H1 (cell line): ENCODE data around the gene STYK1. TPM values are rescaled to one million over a fixed set of nuclear protein-coding genes. Genes with fewer than 3 reads are reported as not detected.

Experiments used
- CTCF ChIA-PET: fragments of 300-600 bp; sonication (Branson Sonifier 250); formaldehyde crosslinking; loops from one replicate; lab custom pipeline; 2021; ENCODE audit not compliant: partially characterized antibody; lab: Charles Lee
- POLR2A ChIA-PET: fragments of 300-600 bp; sonication (Branson Sonifier 250); formaldehyde crosslinking; loops from one replicate; lab custom pipeline; 2021; ENCODE audit warnings: inconsistent platforms; ENCODE audit not compliant: partially characterized antibody; lab: Charles Lee
- DNase-seq, 2 experiments: peaks; one replicate each; pipeline versions ENCODE4 v3.0.0 to v3.0.0-alpha.2; 2010 to 2022; ENCODE audit warnings: low spot score in 2 of 2, low read depth in 1 of 2, mixed read lengths in 1 of 2
- FAIRE-seq: peaks from 2 replicates; lab custom pipeline; 2011; peaks lifted over from hg19 to GRCh38; lab: Jason Lieb, UNC
- H2AFZ ChIP-seq: 2 replicates; pipeline ENCODE4 v1.8.1; 2012; ENCODE audit warnings: low read length, inconsistent platforms
- H2AK5ac ChIP-seq: 2 replicates; pipeline ENCODE4 v1.6.1; 2013; ENCODE audit warnings: low read depth, low read length
- H2BK120ac ChIP-seq: replicated peaks from 2 replicates; pipeline ENCODE3; 2013; ENCODE audit warnings: low read depth, low read length, inconsistent platforms
- H2BK12ac ChIP-seq: 2 replicates; pipeline ENCODE4 v1.6.1; 2013; ENCODE audit warnings: low read depth, low read length
- H2BK15ac ChIP-seq: 2 replicates; pipeline ENCODE4 v1.6.1; 2013; ENCODE audit warnings: low read length
- H2BK20ac ChIP-seq: 2 replicates; pipeline ENCODE4 v1.6.1; 2013; ENCODE audit warnings: low read length
- H2BK5ac ChIP-seq: 2 replicates; pipeline ENCODE4 v1.6.1; 2013; ENCODE audit warnings: low read depth, low read length
- H3K14ac ChIP-seq: 2 replicates; pipeline ENCODE4 v1.6.1; 2013; ENCODE audit warnings: inconsistent platforms; ENCODE audit not compliant: insufficient read length
- H3K18ac ChIP-seq: 2 replicates; pipeline ENCODE4 v1.6.1; 2013; ENCODE audit warnings: low read length; ENCODE audit errors: extremely low read depth
- H3K23ac ChIP-seq: 2 replicates; pipeline ENCODE4 v1.6.1; 2013; ENCODE audit warnings: inconsistent platforms; ENCODE audit not compliant: insufficient read length
- H3K23me2 ChIP-seq: 2 replicates; pipeline ENCODE4 v1.6.1; 2013; ENCODE audit warnings: low read depth, low read length
- H3K27ac ChIP-seq: 2 replicates; pipeline ENCODE4 v1.6.1; 2011; ENCODE audit warnings: low read depth, low read length, inconsistent platforms
- H3K27me3 ChIP-seq, 4 experiments: replicated peaks in 1 of 4; 1 replicate in 1 of 4; 2 replicates in 3 of 4; pipeline versions ENCODE4 v1.6.1 to v1.8.1; 2011 to 2013; ENCODE audit warnings: low read length in 3 of 4, mild to moderate bottlenecking in 3 of 4, inconsistent platforms in 2 of 4, mixed read lengths in 2 of 4, moderate library complexity in 1 of 4; ENCODE audit not compliant: control insufficient read depth in 3 of 4, insufficient read depth in 3 of 4; ENCODE audit errors: extremely low read depth in 1 of 4
- H3K36me3 ChIP-seq, 4 experiments: 2 replicates each; pipeline versions ENCODE4 v1.6.1 to v1.8.1; 2011 to 2013; ENCODE audit warnings: mild to moderate bottlenecking in 4 of 4, low read length in 3 of 4, moderate library complexity in 2 of 4, control low read depth in 1 of 4, inconsistent platforms in 1 of 4; ENCODE audit not compliant: insufficient read depth in 4 of 4, control insufficient read depth in 2 of 4
- H3K4ac ChIP-seq: replicated peaks from 2 replicates; pipeline ENCODE3; 2013; ENCODE audit warnings: low read length, low read depth, mixed read lengths, inconsistent platforms; ENCODE audit not compliant: insufficient read length
- H3K4me1 ChIP-seq, 4 experiments: replicated peaks in 1 of 4; 1 replicate in 1 of 4; 2 replicates in 3 of 4; pipeline versions ENCODE4 v1.6.1 to v1.8.1; 2011 to 2013; ENCODE audit warnings: low read length in 3 of 4, inconsistent platforms in 2 of 4, mixed read lengths in 1 of 4; ENCODE audit not compliant: insufficient read depth in 4 of 4, control insufficient read depth in 3 of 4
- H3K4me2 ChIP-seq, 2 experiments: 2 replicates each; pipeline versions ENCODE4 v1.6.1 to v1.8.1; 2011 to 2013; ENCODE audit warnings: low read depth in 2 of 2, low read length in 2 of 2, control low read depth in 1 of 2, inconsistent platforms in 1 of 2, mild to moderate bottlenecking in 1 of 2; ENCODE audit not compliant: insufficient read depth in 1 of 2
- H3K4me3 ChIP-seq, 4 experiments: fragments of 200-600, 300-600 bp in 1 of 4; sonication (generic), shearing (Covaris generic), sonication (Bioruptor Twin) in 1 of 4; 2 replicates each; pipeline versions ENCODE4 v1.5.1 to v1.8.1; 2011 to 2016; ENCODE audit warnings: low read length in 4 of 4, low read depth in 3 of 4, control low read depth in 2 of 4, inconsistent platforms in 2 of 4, mild to moderate bottlenecking in 2 of 4, mixed read lengths in 1 of 4, moderate library complexity in 1 of 4; ENCODE audit not compliant: insufficient read depth in 2 of 4; ENCODE audit errors: extremely low read depth in 1 of 4
- H3K56ac ChIP-seq: replicated peaks from 2 replicates; pipeline ENCODE3; 2013; ENCODE audit warnings: low read depth, mild to moderate bottlenecking, mixed read lengths, low read length, inconsistent platforms; ENCODE audit not compliant: insufficient read length
- H3K79me1 ChIP-seq: 2 replicates; pipeline ENCODE4 v1.6.1; 2013; ENCODE audit warnings: low read depth, low read length, control low read depth
- H3K79me2 ChIP-seq, 2 experiments: 2 replicates each; pipeline versions ENCODE4 v1.6.1 to v1.8.1; 2012 to 2013; ENCODE audit warnings: low read length in 2 of 2, mild to moderate bottlenecking in 2 of 2, inconsistent platforms in 1 of 2; ENCODE audit not compliant: insufficient read depth in 2 of 2, control insufficient read depth in 1 of 2
- H3K9ac ChIP-seq, 4 experiments: replicated peaks in 1 of 4; 1 replicate in 1 of 4; 2 replicates in 3 of 4; pipeline versions ENCODE4 v1.6.1 to v1.8.1; 2011 to 2013; ENCODE audit warnings: low read depth in 3 of 4, low read length in 3 of 4, control low read depth in 2 of 4, mild to moderate bottlenecking in 2 of 4, moderate library complexity in 2 of 4, inconsistent platforms in 1 of 4; ENCODE audit errors: extremely low read depth in 1 of 4
- H3K9me3 ChIP-seq, 2 experiments: 2 replicates each; pipeline versions ENCODE4 v1.6.1 to v1.8.1; 2012 to 2013; ENCODE audit warnings: mild to moderate bottlenecking in 2 of 2, moderate library complexity in 2 of 2, control low read depth in 1 of 2, inconsistent platforms in 1 of 2, low read depth in 1 of 2, low read length in 1 of 2, mixed read lengths in 1 of 2; ENCODE audit not compliant: insufficient read depth in 2 of 2
- H4K20me1 ChIP-seq, 2 experiments: replicated peaks in 1 of 2; 2 replicates each; pipeline versions ENCODE3 to v1.8.1; 2011 to 2013; ENCODE audit warnings: inconsistent platforms in 2 of 2, low read length in 2 of 2, mild to moderate bottlenecking in 1 of 2; ENCODE audit not compliant: insufficient read depth in 2 of 2, control insufficient read depth in 1 of 2
- H4K5ac ChIP-seq: 2 replicates; pipeline ENCODE4 v1.6.1; 2013; ENCODE audit warnings: low read length, low read depth, mixed read lengths, inconsistent platforms; ENCODE audit not compliant: insufficient read length
- H4K8ac ChIP-seq: 2 replicates; pipeline ENCODE4 v1.8.0; 2013; ENCODE audit warnings: mild to moderate bottlenecking, moderate library complexity, low read length, inconsistent platforms; ENCODE audit not compliant: insufficient read depth; ENCODE audit errors: extremely low read depth
- H4K91ac ChIP-seq: replicated peaks from 2 replicates; pipeline ENCODE3; 2013; ENCODE audit warnings: low read length, mixed read lengths, inconsistent platforms; ENCODE audit not compliant: insufficient read length
- CBX5 ChIP-seq: fragments of 300-800, 300-1000 bp; sonication (generic); IDR thresholded peaks from 2 replicates; pipeline ENCODE4 v1.7.1; 2016; ENCODE audit warnings: antibody characterized with exemption, low read length, low read depth
- FOSL1 ChIP-seq: IDR thresholded peaks from 2 replicates; pipeline ENCODE4 v1.6.1; 2011; ENCODE audit warnings: mild to moderate bottlenecking, low read depth, low read length, moderate library complexity; ENCODE audit not compliant: insufficient read depth
- KDM4A ChIP-seq: IDR thresholded peaks from one replicate; pipeline ENCODE4 v1.7.1; 2012; ENCODE audit warnings: low read depth, mild to moderate bottlenecking, moderate library complexity, low read length, inconsistent platforms; ENCODE audit not compliant: severe bottlenecking
- PHF8 ChIP-seq: fragments of 200-600 bp; sonication (generic); conservative IDR thresholded peaks from 2 replicates; pipeline ENCODE4 v1.7.1; 2012; ENCODE audit warnings: low read depth, mild to moderate bottlenecking, inconsistent platforms, low read length, moderate library complexity
- POLR2A ChIP-seq, 2 experiments: IDR thresholded peaks; 1 replicate in 1 of 2; 2 replicates in 1 of 2; pipeline ENCODE4 v1.6.1; 2011; ENCODE audit warnings: low read depth in 2 of 2, low read length in 2 of 2, mild to moderate bottlenecking in 2 of 2; ENCODE audit errors: control extremely low read depth in 1 of 2
- SAP30 ChIP-seq: fragments of 300-600 bp; sonication (generic); IDR thresholded peaks from 2 replicates; pipeline ENCODE4 v1.7.1; 2012; ENCODE audit warnings: low read length, moderate library complexity, mild to moderate bottlenecking, inconsistent platforms; ENCODE audit not compliant: insufficient read depth, insufficient replicate concordance
- TCF12 ChIP-seq: IDR thresholded peaks from 2 replicates; pipeline ENCODE4 v1.6.1; 2011; ENCODE audit warnings: low read depth, mild to moderate bottlenecking, low read length
- polyA plus RNA-seq, 7 experiments: library from polyadenylated mRNA; depleted of rRNA in 3 of 7; stranded (reverse) in 5 of 7; unstranded in 2 of 7; fragments of >200 nt in 5 of 7; fragments of 200-250 nt in 2 of 7; gene quantifications; 1 replicate in 5 of 7; 2 replicates in 1 of 7; 4 replicates in 1 of 7; pipeline versions ENCODE4 v1.2.1 to v1.2.3, GENCODE V29; 2011 to 2013; ENCODE audit warnings: missing spikeins in 2 of 7, mixed read lengths in 2 of 7
- total RNA-seq: library from RNA; stranded (reverse); fragmentation: NEBNext Ultra II Directional; extraction: Animal tissue kit (Norgen Biotek cat#: 25700); gene quantifications from 2 replicates; pipeline ENCODE4 v1.2.1, GENCODE V29; 2021

STYK1 gene
- total and polyA plus RNA-seq, 2 of the 8 experiments (the other 6 are each of a cell fraction or from before 2014, with no cell fraction given), result 0.38 to 1.1 TPM

DNA sequence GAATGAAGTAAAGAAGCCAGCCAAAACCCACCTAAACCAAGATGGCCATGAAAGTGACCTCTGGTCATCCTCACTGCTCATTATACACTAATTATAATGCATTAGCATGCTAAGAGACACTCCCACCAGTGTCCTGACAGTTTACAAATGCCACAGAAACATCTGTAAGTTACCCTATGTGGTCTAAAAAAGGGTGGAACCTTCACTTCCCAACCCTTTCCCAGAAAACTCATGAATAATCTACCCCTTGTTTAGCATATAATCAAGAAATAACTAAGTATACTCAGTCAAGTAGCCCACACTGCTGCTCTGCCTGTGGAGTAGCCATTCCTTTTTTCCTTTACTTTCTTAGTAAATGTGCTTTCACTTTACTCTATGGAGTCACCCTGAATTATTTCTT, 19.8 kb downstream of the STYK1 start:
- Histone ChIP-seq H3K23me2 (no peaks in the 10 kb centered on the region), H3K79me1 (no peaks in the 10 kb centered on the region), H2BK120ac (no peak overlapping the region), H2BK12ac (no peak overlapping the region), H3K56ac (no peak overlapping the region), H4K20me1 (no peaks in the 10 kb centered on the region), H2AK5ac (no peak overlapping the region), H2BK5ac (no peak overlapping the region), H3K14ac (no peak overlapping the region), H3K27ac (no peak overlapping the region), H3K4me1 (no peaks in the 10 kb centered on the region), H3K9me3 (peaks cover 5 to 16% of the 10 kb centered on the region in 2 experiments), H3K9ac (no peak overlapping the region), H3K18ac (no peak overlapping the region), H2AFZ (no peak overlapping the region), H3K36me3 (no peaks in the 10 kb centered on the region), H4K91ac (no peak overlapping the region), H3K23ac (no peak overlapping the region), H3K4me2 (no peak overlapping the region), H2BK15ac (no peak overlapping the region), H3K4me3 (no peak overlapping the region), H3K79me2 (no peaks in the 10 kb centered on the region), H3K4ac (no peak overlapping the region), H3K27me3 (no peaks in the 10 kb centered on the region), H2BK20ac (no peak overlapping the region), H4K8ac (no peak overlapping the region), H4K5ac (no peak overlapping the region)
- POLR2A ChIA-PET, result no interaction called here
- CTCF ChIA-PET, result no interaction called here
- no peak for DNase-seq
- FAIRE-seq, result no peak
- TF ChIP-seq SAP30 (no peak), POLR2A (IDR thresholded peaks at IDR 0.05; ENCODE audit: control extremely low read depth in 1 of 2, low read depth in 2 of 2, low read length in 2 of 2) (no peak), TCF12 (no peak), PHF8 (no peak), FOSL1 (no peak), KDM4A (no peak), CBX5 (no peak)
